ENCODE results near the gene STAT5A. TPM values are rescaled to one million over a fixed set of nuclear protein-coding genes. Genes with fewer than 3 reads are reported as not detected.

STAT5A gene
- total RNA-seq, 1 donor, result 35.5 TPM

- no peak overlapping the region for H3K4me3 ChIP-seq (ENCODE audit: insufficient read depth, low read length)
- TF ChIP-seq, protein P1, sequence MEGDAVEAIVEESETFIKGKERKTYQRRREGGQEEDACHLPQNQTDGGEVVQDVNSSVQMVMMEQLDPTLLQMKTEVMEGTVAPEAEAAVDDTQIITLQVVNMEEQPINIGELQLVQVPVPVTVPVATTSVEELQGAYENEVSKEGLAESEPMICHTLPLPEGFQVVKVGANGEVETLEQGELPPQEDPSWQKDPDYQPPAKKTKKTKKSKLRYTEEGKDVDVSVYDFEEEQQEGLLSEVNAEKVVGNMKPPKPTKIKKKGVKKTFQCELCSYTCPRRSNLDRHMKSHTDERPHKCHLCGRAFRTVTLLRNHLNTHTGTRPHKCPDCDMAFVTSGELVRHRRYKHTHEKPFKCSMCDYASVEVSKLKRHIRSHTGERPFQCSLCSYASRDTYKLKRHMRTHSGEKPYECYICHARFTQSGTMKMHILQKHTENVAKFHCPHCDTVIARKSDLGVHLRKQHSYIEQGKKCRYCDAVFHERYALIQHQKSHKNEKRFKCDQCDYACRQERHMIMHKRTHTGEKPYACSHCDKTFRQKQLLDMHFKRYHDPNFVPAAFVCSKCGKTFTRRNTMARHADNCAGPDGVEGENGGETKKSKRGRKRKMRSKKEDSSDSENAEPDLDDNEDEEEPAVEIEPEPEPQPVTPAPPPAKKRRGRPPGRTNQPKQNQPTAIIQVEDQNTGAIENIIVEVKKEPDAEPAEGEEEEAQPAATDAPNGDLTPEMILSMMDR (IDR thresholded peaks at IDR 0.05; ENCODE audit: extremely low read depth, low read depth, low read length), result no peak
- no peaks in the 10 kb centered on the region for H3K36me3 ChIP-seq (ENCODE audit: insufficient read depth, low read length)
- no peak for DNase-seq (ENCODE audit: insufficient read length, low spot score, missing footprints)
- peaks cover 58% of the 10 kb centered on the region for H3K79me2 ChIP-seq (ENCODE audit: insufficient read depth, low read length)
- no peak overlapping the region for H2AFZ ChIP-seq (ENCODE audit: low read length)
- H3K9me3 ChIP-seq (ENCODE audit: low read depth, low read length), result no peaks in the 10 kb centered on the region
- no peak overlapping the region for H3K27ac ChIP-seq (ENCODE audit: low read depth, low read length)
- H4K20me1 ChIP-seq (ENCODE audit: insufficient read depth, low read length), result peaks cover 28% of the 10 kb centered on the region
- no peaks in the 10 kb centered on the region for H3K27me3 ChIP-seq (ENCODE audit: insufficient read depth, low read length)
- H3K4me1 ChIP-seq (ENCODE audit: insufficient read depth, low read length), result peaks cover 12% of the 10 kb centered on the region
- no peak overlapping the region for H3K4me2 ChIP-seq (ENCODE audit: insufficient read depth, low read length)
These were observed 14.6 kb upstream of the STAT5A start for GRCh38 chr17:42273474-42274252.

DNA sequence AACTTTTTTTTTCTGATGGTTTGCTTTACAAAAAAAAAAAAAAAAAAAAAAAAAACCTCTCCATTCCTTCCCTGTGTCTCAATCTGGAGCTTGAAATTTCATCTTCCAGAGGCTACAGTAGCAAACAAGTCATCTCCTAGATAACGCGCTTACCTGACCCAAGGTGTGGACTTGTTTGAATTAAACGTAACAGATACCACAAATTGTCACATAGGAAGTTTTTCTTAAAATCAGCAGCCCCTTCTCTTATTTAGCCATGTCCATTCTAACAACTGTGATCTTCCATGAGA lies 14.1 kb upstream of the STAT5A start:
- TF ChIP-seq, protein P1 (IDR thresholded peaks at IDR 0.05; ENCODE audit: extremely low read depth, low read depth, low read length), result no peak
- Histone ChIP-seq H4K20me1 (ENCODE audit: insufficient read depth, low read length) (peaks cover 28% of the 10 kb centered on the region), H3K4me3 (ENCODE audit: insufficient read depth, low read length) (no peak overlapping the region), H2AFZ (ENCODE audit: low read length) (no peak overlapping the region), H3K27ac (ENCODE audit: low read depth, low read length) (no peak overlapping the region), H3K79me2 (ENCODE audit: insufficient read depth, low read length) (peaks cover 56% of the 10 kb centered on the region), H3K36me3 (ENCODE audit: insufficient read depth, low read length) (no peaks in the 10 kb centered on the region), H3K4me2 (ENCODE audit: insufficient read depth, low read length) (no peak overlapping the region), H3K27me3 (ENCODE audit: insufficient read depth, low read length) (no peaks in the 10 kb centered on the region), H3K4me1 (ENCODE audit: insufficient read depth, low read length) (peaks cover 12% of the 10 kb centered on the region), H3K9me3 (ENCODE audit: low read depth, low read length) (no peaks in the 10 kb centered on the region)
- peak; percentile 58 for DNase-seq (ENCODE audit: insufficient read length, low spot score, missing footprints)

GRCh38 chr17:42274812-42275526 lies 13.3 kb upstream of the STAT5A start:
- Histone ChIP-seq H3K9me3 (ENCODE audit: low read depth, low read length) (no peaks in the 10 kb centered on the region), H3K4me1 (ENCODE audit: insufficient read depth, low read length) (peaks cover 12% of the 10 kb centered on the region), H2AFZ (ENCODE audit: low read length) (peak overlapping the region; percentile 78), H3K4me3 (ENCODE audit: insufficient read depth, low read length) (peak overlapping the region; percentile 72), H3K27me3 (ENCODE audit: insufficient read depth, low read length) (no peaks in the 10 kb centered on the region), H3K36me3 (ENCODE audit: insufficient read depth, low read length) (no peaks in the 10 kb centered on the region), H4K20me1 (ENCODE audit: insufficient read depth, low read length) (peaks cover 28% of the 10 kb centered on the region), H3K79me2 (ENCODE audit: insufficient read depth, low read length) (peaks cover 50% of the 10 kb centered on the region), H3K4me2 (ENCODE audit: insufficient read depth, low read length) (peak overlapping the region; percentile 85), H3K27ac (ENCODE audit: low read depth, low read length) (peak overlapping the region; percentile 18)
- TF ChIP-seq, protein P1 (IDR thresholded peaks at IDR 0.05; ENCODE audit: extremely low read depth, low read depth, low read length), result no peak
- no peak for DNase-seq (ENCODE audit: insufficient read length, low spot score, missing footprints)
